Fibroblast of skin of back (primary cell): ENCODE results near the gene KCNH1.

Experiments used
- DNase-seq: peaks from one replicate; pipeline ENCODE4 v3.0.0-alpha.2; 2013

Gene KCNH1

DNA sequence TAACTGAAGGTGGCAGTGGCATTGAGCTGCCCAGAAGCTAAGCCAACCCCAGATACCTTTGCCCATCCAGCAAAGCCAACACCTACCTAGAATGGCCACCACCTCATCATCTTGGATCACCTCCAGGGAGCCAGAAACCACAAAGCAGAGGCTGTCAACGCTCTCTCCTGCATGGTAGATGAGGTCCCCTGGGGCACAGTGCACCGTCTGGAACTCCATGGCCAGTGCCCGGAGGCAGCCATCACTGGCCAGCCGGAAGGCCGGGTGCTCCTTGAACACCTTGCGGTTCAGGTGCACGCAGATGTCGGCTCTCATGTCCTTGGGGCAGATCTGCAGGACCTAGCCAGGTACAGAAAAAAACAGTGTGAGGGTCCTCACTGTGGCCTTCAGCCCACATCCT is 336.5 kb downstream of the KCNH1 start:
- DNase-seq: no peak

DNA sequence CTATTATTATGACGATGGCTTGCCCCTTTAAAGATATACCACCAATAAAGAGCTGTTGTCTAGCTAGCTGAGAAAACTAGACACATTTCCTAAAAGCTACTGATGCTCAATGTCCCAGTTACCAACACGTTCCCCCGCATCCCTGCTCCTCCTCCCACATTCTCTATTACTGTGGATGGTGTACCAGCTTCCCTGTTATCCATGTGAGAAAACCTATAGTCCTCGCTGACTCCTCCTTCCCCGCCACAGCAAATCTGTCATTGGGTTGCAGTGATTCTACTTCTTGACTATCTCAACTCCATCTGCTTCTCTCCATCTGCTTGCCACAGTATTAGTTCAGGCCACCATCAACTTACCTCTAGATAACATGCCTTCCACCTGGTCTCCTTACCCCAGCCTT is 337.5 kb downstream of the KCNH1 start:
- DNase-seq: no peak

DNA sequence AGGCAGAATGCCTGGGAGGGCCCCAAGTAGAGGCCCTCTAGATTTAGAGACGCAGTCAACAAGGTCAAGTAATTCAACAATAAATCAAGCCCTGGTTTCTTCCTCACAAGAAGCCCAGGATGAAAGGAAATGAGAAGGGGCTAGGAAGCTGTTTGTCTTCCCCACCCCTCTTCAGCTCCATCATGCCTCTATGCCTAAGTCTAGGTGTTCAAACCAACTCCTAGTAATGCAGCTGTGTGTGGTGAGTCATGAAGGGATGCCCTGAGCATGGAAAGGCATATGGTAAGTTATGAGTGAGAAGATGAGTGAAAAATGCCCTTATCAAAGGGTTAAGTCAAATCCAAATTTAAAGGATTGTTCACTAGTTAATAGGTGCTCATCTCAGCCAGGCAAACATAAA is 339.5 kb downstream of the KCNH1 start:
- no peak for DNase-seq

DNA sequence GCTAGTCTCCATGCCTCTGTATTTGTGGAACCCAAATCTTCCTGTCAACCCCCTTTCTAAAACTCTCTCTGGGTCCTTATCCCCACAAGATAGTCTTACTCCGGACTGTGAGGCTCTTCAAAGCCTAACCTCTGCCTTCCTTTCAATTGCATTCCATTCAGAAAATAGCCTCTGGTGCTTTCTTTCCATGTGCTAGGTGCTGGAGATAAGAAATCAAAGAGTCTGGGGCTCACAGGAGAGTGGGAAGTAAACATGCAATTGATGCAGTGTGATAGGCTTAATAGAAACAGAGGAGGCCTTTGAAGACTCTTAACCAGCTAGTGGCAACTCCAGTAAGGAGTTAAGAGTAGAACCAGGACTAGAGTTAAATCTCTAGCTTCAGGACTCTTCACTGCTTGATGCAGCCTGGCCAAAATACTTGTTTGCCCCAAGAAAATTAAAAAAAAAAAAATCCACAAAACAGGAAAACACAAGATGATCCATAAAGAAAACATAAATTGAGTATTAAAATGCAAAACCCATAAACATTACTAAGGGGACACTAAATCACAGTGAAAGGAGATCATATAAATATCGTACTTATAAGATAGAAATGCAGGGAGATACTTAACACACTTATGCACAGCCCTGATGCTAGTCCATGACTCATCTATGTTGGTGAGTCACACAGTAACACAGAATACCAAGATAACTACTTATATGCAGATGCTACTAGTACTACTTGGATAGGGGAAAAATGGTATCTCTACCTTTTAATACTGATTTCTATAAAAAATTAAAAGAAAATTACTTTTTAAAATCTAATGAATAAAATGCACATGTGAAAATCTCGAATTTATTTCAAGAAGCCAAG is 341.5 kb downstream of the KCNH1 start:
- peak; percentile 92 for DNase-seq

DNA sequence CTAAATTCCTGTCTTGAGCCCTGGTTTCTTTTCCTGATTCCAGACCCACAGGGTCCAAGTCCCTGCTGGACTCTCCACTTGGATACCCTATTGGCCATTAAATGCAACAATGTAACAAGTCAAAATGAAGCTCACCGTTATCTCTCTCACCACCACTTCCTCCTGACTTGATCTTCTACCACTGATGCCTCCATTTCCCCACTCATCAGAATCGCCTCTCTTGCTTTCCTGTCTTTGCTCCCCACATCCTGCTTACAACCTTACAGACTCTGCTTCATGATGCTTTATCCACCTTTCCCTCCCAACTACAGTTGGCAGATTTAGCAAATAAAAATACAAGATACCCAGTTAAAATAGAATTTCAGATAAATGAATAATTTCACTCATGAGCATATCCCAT is 343.8 kb downstream of the KCNH1 start:
- DNase-seq: no peak

DNA sequence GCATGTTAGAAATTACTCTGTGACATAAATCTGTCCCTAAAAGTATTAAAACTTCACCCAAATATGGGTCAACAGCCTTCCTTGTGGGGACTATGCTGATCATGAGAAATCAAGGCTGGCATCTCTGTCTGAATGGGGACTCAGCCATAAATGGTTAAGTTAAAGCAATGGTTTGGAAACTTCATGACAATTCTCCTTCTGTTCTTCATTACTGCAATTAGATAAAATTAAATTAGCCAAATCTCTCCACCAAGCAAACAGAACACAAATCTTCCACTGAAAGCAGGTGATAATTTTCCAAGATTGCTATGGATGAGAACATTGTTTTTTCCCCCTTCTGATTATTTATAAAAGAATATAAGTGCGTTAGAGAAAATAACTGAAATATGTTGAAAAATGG is 346.1 kb downstream of the KCNH1 start:
- no peak for DNase-seq

DNA sequence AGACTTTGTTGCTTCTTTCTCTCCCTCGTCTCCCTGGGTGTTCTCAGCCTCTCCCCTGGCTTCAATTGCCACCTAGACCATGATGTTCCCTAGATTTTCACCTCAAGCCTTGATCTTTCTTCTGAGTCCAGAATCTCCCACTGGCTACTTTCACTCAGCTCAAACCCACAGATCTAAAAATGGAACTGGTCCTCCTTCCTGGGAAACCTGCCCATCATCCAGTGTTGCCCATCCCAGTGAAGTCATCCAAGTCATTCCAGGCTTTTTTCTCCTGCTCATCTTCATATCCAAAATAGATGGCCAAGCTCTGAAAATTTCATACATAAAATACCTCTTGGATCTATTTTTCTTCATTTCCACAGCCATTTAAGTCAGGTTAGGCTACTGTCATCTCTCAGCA is 347.4 kb downstream of the KCNH1 start:
- DNase-seq: no peak

DNA sequence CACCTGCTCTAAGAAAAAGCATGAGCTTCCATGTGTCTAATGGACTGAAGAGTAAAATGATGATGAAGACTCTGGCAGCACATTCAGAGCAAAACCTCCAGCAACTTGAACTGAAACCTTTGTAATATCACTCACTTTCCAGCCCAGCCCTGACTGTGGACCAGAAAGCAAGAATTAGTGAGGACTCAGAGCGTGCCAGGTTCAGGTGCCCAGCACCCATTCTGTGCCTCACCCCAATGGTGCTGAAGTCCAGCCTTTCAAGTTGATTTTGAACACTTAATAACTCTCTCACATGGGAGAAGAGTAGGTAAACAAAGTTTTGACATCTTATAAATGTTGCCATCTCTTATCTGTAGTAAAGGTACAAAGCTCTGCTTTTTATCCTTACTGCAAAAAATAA is 350.0 kb downstream of the KCNH1 start:
- no peak for DNase-seq

DNA sequence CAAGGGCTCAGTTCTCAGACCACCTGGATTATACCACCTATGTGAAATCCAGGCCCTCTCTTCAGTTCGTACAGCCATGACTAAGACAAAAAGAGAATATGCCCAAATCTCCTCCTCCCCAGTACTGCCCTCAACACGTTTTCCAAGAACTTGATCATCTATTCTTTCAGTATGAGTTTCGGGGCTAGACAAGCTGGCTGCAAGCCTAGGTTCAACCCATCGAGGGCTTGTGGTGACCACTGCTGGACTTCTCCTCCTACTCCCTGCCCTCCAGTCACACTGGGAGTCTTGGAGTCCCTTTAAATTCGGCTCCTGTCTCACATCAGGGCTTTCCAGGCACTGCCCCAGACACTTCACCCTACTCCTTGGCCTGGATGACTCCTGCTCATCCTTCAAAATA is 352.3 kb downstream of the KCNH1 start:
- no peak for DNase-seq

DNA sequence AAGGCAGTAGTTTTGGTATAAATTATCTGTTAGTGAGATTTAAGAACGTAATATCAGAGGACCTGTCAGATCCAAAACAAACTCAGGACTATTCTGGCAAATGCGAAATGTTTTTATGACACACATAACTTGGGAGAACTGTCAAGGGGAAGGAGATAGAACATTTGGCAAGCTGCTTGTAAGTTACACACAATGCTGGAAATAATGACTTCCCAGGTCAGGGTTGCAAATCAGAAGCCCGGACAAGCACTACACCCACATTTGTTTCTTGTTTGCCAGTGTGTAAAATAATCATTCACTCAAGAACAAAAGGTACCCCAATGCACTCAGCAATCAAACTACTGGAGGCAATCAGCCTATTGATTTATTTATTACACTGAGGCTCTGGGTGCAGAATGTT is 354.7 kb downstream of the KCNH1 start:
- DNase-seq: no peak

DNA sequence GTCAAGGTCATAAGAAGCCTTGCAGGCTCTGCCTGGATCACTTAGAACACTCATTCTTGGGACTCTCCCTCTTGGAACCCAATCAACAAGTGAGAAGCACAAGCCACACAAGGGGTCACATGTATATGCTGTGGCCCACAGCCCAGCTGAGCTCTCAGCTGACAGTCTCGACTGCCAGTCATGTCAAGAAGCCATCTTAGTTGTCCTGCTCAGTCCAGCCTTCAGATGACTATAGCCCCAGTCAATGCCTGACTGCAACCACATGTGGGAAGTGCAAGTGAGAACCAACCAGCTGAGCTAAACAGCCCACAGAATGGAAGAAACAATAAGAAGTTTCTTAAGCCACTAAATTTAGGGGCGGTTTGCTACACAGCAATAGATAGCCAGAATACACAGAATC is 356.0 kb downstream of the KCNH1 start:
- no peak for DNase-seq

DNA sequence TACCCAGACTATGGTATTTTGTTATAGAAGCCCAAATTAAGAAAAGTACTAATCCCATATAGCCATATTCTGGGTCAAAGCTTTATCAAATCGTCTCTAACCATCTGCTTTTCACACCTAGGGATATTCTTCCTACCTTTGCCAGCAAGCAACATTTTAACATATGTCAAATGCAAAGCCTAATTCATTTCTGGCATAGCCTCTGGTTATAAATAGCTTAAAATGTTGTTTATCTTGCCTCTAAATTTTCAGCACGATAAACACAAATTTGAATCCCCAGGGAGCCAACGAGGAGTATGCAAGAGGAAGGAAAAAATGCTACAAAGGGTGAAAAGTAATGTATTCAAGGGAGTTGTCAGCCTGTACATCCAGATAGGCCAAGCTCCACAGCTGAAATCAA is 357.2 kb downstream of the KCNH1 start:
- no peak for DNase-seq

DNA sequence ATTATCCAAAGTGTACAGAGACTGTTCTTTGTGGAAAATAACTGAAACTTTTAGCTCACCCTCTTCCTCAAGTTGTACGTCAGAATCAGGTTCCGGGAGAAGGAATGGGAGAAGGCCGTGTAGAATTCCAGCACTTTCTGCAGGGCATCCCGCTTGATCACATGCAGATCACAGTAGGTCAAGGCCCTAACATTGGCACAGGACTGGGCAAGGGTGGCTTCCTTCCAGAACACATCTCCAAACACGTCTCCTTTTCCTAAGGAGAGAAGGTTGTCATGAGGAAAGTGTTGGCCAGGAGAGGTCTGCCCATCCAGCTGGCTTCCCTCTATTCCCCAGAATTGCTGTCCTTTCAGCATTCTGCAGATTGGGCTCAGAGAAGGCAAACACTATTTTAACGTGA is 358.7 kb downstream of the KCNH1 start:
- DNase-seq: no peak

DNA sequence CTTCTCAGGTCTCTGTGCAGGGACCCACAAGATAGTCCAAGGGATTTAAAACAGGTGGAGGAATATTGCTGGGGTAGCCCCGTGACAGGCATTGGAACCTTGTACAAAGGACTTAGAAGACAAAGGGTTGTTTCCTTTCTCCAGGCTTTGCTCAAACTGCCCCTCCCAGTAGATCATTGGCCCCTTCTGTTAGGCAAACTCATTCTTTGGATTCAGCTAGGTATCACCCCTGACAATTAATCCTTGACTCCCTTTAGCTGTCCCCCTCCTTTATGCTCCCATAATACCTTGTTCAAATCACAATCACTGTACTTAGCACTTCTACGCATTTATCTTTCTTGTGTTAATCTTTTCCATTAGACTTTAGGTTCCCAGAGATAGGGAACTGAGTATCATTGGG is 360.5 kb downstream of the KCNH1 start:
- DNase-seq: no peak

DNA sequence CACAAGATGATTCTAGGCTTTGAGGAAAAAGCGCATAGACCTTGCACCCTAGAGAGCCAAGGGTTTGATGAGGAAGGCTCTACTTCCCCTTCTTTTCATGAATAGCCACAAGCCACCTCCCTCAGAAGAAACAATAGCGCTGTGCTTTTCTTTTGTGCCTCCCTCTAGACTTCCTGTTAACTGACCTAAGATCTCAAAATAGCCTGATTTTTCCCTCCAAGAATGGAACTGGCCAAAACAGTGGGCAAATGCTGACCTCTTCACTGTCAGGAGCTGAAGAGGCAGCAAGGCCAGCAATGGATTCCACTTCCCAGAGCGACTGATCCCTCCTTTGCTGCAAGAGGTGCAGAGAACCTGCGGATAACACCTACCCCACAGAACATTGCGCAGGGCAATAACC is 362.8 kb downstream of the KCNH1 start:
- DNase-seq: no peak

DNA sequence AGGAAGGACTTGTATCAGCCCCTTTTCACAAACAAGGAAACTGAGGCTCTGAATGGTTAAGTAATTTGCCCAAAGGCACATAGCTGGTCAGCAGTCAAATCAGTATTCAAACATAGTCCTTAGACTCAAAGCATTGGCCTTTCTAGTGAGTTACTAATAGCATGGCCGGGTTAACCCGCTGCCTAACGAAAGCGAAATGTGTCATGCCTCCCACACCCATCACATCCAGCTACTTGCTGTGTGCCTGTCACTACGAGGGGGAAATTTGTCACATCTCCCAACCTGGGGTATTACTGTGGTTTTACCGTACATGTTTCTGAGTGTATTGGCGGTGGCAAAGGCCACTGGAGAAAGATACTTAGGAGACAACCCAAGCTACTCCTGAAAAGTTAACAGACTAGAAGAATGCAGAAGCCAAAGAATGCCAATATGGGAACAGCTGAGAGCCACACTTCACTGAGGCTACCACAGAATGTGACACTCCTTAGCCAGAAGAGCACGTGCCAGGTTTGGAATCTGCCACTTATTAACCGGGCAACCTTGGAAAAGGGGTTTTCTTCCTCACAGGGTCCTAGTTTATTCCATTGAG is 363.5 kb downstream of the KCNH1 start:
- no peak for DNase-seq

DNA sequence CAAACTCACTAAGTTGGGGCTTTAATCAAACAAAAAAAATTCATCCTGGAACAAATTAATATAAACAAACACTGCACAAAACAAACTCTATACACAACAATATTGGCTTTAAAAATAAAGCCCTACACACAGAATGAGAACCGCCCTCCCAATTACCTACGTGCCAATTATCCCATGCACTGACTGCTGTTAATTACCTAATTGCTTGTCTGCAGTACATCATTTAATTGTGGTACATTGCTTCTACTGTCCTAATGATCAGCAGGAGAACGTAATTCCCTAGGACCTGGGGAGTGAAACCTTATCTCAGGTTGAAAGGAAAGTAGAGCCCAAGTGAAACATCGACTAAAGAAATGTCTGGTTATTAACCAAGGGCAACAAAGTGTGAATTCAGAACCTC is 364.5 kb downstream of the KCNH1 start:
- no peak for DNase-seq

DNA sequence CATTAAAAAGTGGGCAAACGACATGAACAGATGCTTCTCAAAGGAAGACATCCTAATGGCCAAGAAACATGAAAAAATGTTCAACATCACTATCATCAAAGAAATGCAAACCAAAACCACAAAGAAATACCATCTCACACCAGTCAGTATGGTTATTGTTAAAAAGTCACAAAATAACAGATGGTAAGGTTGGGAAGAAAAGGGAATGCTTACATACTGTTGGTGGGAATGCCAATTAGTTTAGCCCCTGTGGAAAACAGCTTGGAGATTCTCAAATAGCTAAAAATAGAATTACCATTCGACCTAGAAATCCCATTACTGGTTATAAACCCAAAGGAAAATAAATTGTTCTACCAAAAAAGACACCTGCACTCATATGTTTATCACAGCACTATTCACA is 369.4 kb downstream of the KCNH1 start:
- peak; percentile 40 for DNase-seq

DNA sequence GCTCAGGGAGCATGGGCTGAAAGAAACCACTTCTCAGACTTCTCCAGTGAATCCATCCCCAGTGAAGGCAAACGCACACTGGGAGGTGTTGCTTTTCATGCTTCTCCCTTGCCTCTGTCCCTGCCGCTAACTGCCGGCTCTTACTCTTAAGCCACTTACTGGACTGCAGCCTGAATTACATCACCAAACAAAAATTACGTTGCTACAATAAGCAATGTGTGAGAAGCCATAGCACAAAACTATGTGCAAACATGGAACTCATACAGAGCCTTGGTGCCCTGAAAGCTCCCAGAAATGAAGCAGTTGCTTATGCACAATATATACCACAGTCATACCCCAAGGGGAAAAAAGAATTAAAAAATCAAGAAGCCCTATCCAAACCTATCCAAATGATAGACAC is 375.2 kb downstream of the KCNH1 start:
- peak; percentile 15 for DNase-seq

DNA sequence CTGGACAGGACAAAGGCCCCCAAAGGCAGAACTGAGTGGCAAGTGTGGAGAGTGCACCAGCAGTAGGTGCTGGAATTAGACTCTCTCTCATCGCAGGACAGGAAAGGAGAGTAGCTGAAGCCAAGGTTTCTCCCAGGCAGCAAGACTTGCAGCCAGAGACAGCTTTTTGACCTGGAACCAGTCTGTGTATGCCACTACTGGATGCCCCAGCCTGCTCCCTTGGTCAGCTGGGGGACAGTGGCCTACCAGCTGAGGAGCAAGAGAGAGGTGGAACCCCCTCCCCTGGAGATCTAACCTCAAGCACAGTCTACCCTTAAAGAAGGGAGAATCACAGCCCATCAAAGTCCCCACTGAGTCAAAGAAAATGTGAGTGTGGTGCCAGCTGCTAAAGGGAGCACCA is 375.7 kb downstream of the KCNH1 start:
- DNase-seq: no peak

DNA sequence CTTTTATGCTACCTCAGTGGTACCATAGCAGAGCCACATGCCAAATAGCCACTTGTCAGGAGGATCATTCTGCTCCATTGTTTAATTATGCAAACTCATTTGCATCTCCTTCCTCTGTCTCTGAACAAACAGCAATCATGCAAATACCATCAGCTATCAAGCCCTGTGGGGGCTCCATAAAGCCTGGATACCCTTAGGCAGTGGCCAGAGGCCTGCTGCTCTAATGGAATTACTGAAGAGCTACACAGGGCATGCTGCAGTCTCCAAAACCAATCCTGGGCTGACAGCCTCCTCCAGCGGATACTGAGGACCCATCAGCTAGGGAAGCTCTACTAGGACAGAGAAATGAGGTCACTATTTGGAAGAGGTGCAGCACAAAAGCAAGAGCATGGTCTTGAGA is 376.3 kb downstream of the KCNH1 start:
- DNase-seq: no peak

DNA sequence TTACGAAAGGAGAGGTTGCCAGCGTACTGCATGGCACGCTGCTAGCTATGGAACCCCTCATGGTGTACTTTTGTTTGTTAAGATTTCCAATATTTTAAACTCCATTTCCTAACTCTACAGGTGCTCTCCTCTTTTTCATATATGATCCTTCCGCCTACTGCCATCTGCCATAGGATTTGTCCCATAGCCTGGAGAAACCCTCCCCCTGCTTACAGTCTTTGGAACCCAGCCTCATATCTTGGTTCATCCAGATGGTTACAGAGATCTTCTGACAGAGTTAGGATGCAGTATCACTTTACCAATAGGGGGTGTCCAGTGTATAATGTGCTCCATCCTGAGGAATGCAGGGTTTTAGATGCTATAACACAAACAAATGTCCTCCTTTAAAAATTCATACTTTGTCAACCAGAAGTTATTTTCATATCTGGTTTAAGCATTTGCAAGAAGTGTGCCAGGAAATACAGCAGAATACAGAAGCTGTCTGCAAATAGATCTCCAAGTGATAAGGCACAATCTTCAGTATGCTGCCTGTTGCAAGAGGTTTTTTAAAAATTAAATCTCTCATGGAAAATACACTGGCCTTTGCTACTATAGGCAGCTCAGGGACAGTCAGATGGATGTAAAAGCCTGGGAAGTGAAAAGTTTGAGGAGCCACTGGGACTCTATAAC is 377.8 kb downstream of the KCNH1 start:
- DNase-seq: peak; percentile 6

DNA sequence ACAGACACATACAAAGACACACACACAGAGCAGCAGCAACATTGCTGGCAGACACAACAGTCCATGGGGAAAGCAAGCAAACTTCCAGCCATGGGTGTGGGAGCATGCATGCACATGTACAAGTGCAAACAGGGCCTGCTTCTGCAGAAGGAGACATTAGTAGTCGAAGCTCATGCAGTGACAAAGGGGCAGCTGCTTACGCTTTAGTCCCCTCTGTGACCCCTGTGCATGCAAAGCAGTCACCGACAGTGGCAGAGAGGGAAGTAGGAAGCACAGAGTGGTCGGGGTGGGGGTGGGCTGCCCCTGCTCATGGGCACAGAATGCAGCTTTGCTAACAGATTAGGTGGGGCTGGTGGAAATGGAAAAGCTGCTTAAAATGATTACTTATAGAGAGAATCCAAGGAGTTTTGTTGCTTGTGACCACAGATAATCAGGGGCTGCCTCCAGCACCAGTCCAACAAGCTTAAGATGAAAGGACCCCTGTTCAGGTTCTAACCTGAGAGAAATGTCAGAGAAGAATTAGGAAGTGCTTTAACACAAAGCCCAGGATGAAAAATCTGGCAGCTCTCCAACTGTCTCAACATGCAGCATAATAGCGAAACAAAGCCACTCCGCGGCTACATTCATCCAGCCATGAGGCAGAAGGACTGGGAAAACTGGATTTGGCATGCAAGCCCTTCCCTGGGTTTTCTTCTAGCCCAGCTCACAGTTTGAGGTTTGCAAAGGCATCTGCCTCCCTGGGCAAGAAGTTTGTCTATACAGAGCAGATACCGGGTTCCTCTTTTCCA is 378.9 kb downstream of the KCNH1 start:
- peak; percentile 24 for DNase-seq
